GM23338 (cell line): ENCODE results near the gene PTPRJ. TPM values are rescaled to one million over a fixed set of nuclear protein-coding genes. Genes with fewer than 3 reads are reported as not detected.

Experiments
- ATAC-seq: fragments of 200-7000 bp; cut with Tn5 transposase; 3 replicates; pipeline ENCODE4 v1.9.1; 2020
- DNase-seq: peaks from one replicate; pipeline ENCODE4 v3.0.0-alpha.2; 2015; ENCODE audit warnings: low spot score
- H2AFZ ChIP-seq: fragments of 200-600 bp; sonication (generic); 2 replicates; pipeline ENCODE4 v1.8.0; 2016; ENCODE audit warnings: antibody characterized with exemption, mild to moderate bottlenecking, moderate library complexity
- H3F3A ChIP-seq: fragments of 200-600 bp; sonication (generic); replicated peaks from 2 replicates; pipeline ENCODE4 v1.8.0; 2017; ENCODE audit warnings: antibody characterized with exemption, mixed run types, low read depth
- H3K27ac ChIP-seq: fragments of 200-600 bp; sonication (generic); 2 replicates; pipeline ENCODE4 v1.6.1; 2016; ENCODE audit warnings: low read depth
- H3K27me3 ChIP-seq: fragments of 200-600 bp; sonication (generic); 2 replicates; pipeline ENCODE4 v1.8.0; 2016; ENCODE audit warnings: mild to moderate bottlenecking, mixed run types, moderate library complexity; ENCODE audit not compliant: insufficient read depth
- H3K36me3 ChIP-seq: fragments of 200-600 bp; sonication (generic); 2 replicates; pipeline ENCODE4 v1.8.0; 2016; ENCODE audit warnings: mild to moderate bottlenecking; ENCODE audit not compliant: insufficient read depth
- H3K4me1 ChIP-seq: fragments of 200-600 bp; sonication (generic); 2 replicates; pipeline ENCODE4 v1.8.0; 2016; ENCODE audit warnings: mild to moderate bottlenecking, moderate library complexity; ENCODE audit not compliant: insufficient read depth
- H3K4me2 ChIP-seq: fragments of 200-600 bp; sonication (generic); 2 replicates; pipeline ENCODE4 v1.7.1; 2017; ENCODE audit warnings: mixed run types
- H3K4me3 ChIP-seq: fragments of 200-600 bp; sonication (generic); 2 replicates; pipeline ENCODE4 v1.6.1; 2016; ENCODE audit warnings: mixed run types
- H3K79me2 ChIP-seq: fragments of 200-600 bp; sonication (generic); replicated peaks from 2 replicates; pipeline ENCODE4 v1.8.0; 2017; ENCODE audit warnings: mild to moderate bottlenecking; ENCODE audit not compliant: insufficient read depth
- H3K9me2 ChIP-seq: fragments of 200-600 bp; sonication (generic); 2 replicates; pipeline ENCODE4 v1.8.0; 2017; ENCODE audit not compliant: insufficient read depth
- H4K20me1 ChIP-seq: fragments of 200-600 bp; sonication (generic); replicated peaks from 2 replicates; pipeline ENCODE4 v1.8.0; 2017; ENCODE audit warnings: mild to moderate bottlenecking; ENCODE audit not compliant: insufficient read depth
- H3K27ac Mint-ChIP-seq: 2 replicates; pipeline ENCODE4 v1.8.0; 2020; ENCODE audit warnings: inconsistent platforms, mild to moderate bottlenecking, moderate library complexity, mixed read lengths
- H3K27me3 Mint-ChIP-seq: 3 replicates; pipeline ENCODE4 v1.8.0; 2022; ENCODE audit warnings: low read depth, mild to moderate bottlenecking, moderate library complexity, mixed read lengths, inconsistent platforms; ENCODE audit not compliant: insufficient read depth, poor library complexity
- H3K36me3 Mint-ChIP-seq: 3 replicates; pipeline ENCODE4 v1.8.0; 2021; ENCODE audit warnings: low read depth, mild to moderate bottlenecking, inconsistent platforms, moderate library complexity, mixed read lengths
- H3K4me1 Mint-ChIP-seq: 3 replicates; pipeline ENCODE4 v1.8.0; 2020; ENCODE audit warnings: mild to moderate bottlenecking, inconsistent platforms, mixed read lengths
- H3K4me3 Mint-ChIP-seq: 3 replicates; pipeline ENCODE4 v1.8.0; 2021; ENCODE audit warnings: moderate library complexity, mild to moderate bottlenecking, inconsistent platforms, mixed read lengths
- H3K9me3 Mint-ChIP-seq: 3 replicates; pipeline ENCODE4 v1.8.0; 2020; ENCODE audit warnings: moderate library complexity, mild to moderate bottlenecking, inconsistent platforms, mixed read lengths
- CREB1 ChIP-seq: fragments of 250-450 bp; sonication (Bioruptor Pico); IDR thresholded peaks from 2 replicates; pipeline ENCODE4 v1.5.0; 2020; ENCODE audit warnings: low read depth, mild to moderate bottlenecking, moderate library complexity
- ETS1 ChIP-seq: IDR thresholded peaks from 2 replicates; pipeline ENCODE4 v1.6.1; 2016; ENCODE audit warnings: antibody characterized with exemption
- EZH2 ChIP-seq: fragments of 200-600 bp; sonication (generic); IDR thresholded peaks from one replicate; pipeline ENCODE4 v1.8.0; 2017; ENCODE audit warnings: antibody characterized with exemption, mild to moderate bottlenecking, low read depth; ENCODE audit not compliant: unreplicated experiment
- JUNB ChIP-seq: IDR thresholded peaks from one replicate; pipeline ENCODE4 v1.6.1; 2016; ENCODE audit warnings: antibody characterized with exemption; ENCODE audit not compliant: unreplicated experiment
- POLR2AphosphoS5 ChIP-seq: IDR thresholded peaks from 2 replicates; pipeline ENCODE4 v1.6.1; 2016; ENCODE audit warnings: antibody characterized with exemption, low read depth
- STAT1 ChIP-seq: IDR thresholded peaks from one replicate; pipeline ENCODE4 v1.6.1; 2016; ENCODE audit warnings: antibody characterized with exemption; ENCODE audit not compliant: unreplicated experiment
- ZNF114 ChIP-seq: fragments of 250-450 bp; sonication (Bioruptor Pico); IDR thresholded peaks from 2 replicates; pipeline ENCODE4 v1.5.0; 2020; ENCODE audit warnings: mild to moderate bottlenecking, moderate library complexity
- ZNF331 ChIP-seq: fragments of 250-450 bp; sonication (Bioruptor Pico); IDR thresholded peaks from 2 replicates; pipeline ENCODE4 v1.5.0; 2020; ENCODE audit warnings: low read depth, mild to moderate bottlenecking, moderate library complexity
- ZNF462 ChIP-seq: fragments of 250-450 bp; sonication (Bioruptor Pico); IDR thresholded peaks from 2 replicates; pipeline ENCODE4 v1.5.0; 2020; ENCODE audit warnings: mild to moderate bottlenecking, moderate library complexity
- polyA plus RNA-seq: library from polyadenylated mRNA; unstranded; fragments of >200 nt; fragmentation: Nextera tagmentation; extraction: Ambion mirVana; gene quantifications from 2 replicates; pipeline ENCODE4 v1.2.1, GENCODE V29; 2016
- total RNA-seq: library from RNA; depleted of rRNA; stranded (reverse); fragments of >200 nt; shearing (Covaris generic); gene quantifications from 2 replicates; pipeline ENCODE4 v1.2.3, GENCODE V29; 2014

The PTPRJ gene
- total and polyA plus RNA-seq, 2 experiments from 2014 or later: 4.2 to 16.0 TPM

GRCh38 chr11:47967577-47968525 is 12.5 kb upstream of the PTPRJ start (continued):
- no peak for TF ChIP-seq EZH2
- no peak for TF ChIP-seq JUNB

- no peaks in the 10 kb centered on the region for H3K36me3 Mint-ChIP-seq
- H2AFZ ChIP-seq: peak overlapping the region; percentile 63; the same call in 1 of the 2 replicates
- H3K27me3 ChIP-seq: no peaks in the 10 kb centered on the region
Observed at GRCh38 chr11:47969401-47969800, 11.0 kb upstream of the PTPRJ start.

More at GRCh38 chr11:47969401-47969800, 11.0 kb upstream of the PTPRJ start:
- ATAC-seq (no peak), DNase-seq (no peak)
- H3F3A ChIP-seq: no peaks in the 10 kb centered on the region
- no peaks in the 10 kb centered on the region for H3K79me2 ChIP-seq
- H3K9me3 Mint-ChIP-seq: no peaks in the 10 kb centered on the region
- TF ChIP-seq STAT1 (no peak), POLR2AphosphoS5 (no peak), ZNF114 (CRISPR knock-in tag) (no peak), ZNF331 (CRISPR knock-in tag) (no peak), JUNB (no peak), EZH2 (no peak), CREB1 (no peak), ZNF462 (no peak), ETS1 (no peak)
- H4K20me1 ChIP-seq: no peaks in the 10 kb centered on the region
- peak overlapping the region; percentile 27; the same call in 1 of the 2 replicates for H3K27ac Mint-ChIP-seq
- no peak overlapping the region for H3K4me3 Mint-ChIP-seq
- H3K4me2 ChIP-seq: no peak overlapping the region
- H3K36me3 ChIP-seq: no peaks in the 10 kb centered on the region
- H3K4me3 ChIP-seq: no peak overlapping the region
- no peaks in the 10 kb centered on the region for H3K9me2 ChIP-seq
- no peak overlapping the region for H3K27ac ChIP-seq
- H3K27me3 Mint-ChIP-seq: peaks cover 11% of the 10 kb centered on the region
- peaks cover 6% of the 10 kb centered on the region; the same call in 2 of the 3 replicates for H3K4me1 Mint-ChIP-seq
- H3K4me1 ChIP-seq: peaks cover 11% of the 10 kb centered on the region
